ENCODE data around the gene CLRN2. TPM values are rescaled to one million over a fixed set of nuclear protein-coding genes. Genes with fewer than 3 reads are reported as not detected.
"Not testable (repeated sequence)": the region's sequence is repeated elsewhere in the genome, so short reads cannot be mapped to it uniquely, and the experiment has no call there.

Gene CLRN2
- total and polyA plus RNA-seq, 3 donors from 2014 or later = not detected

GRCh38 chr4:17535906-17536305 lies 20.9 kb downstream of the CLRN2 start:
- intact Hi-C loops (cut with DNase I; ENCODE audit: low total_unique reads) = no loop called here
- H3K27me3 ChIP-seq = no peaks in the 10 kb centered on the region
- no peak overlapping the region for H3K4me3 ChIP-seq
- no peak overlapping the region for H3K27ac ChIP-seq
- H3K9me3 ChIP-seq = no peaks in the 10 kb centered on the region
- peak; percentile 78 for DNase-seq
- no peaks in the 10 kb centered on the region for H3K36me3 ChIP-seq (ENCODE audit: low read depth, missing control alignments)
- WGBS, 2 donors = 69 to 85% methylated on average over 3 of the region's 3 CpGs
- no peak for TF ChIP-seq POLR2A (IDR thresholded peaks at IDR 0.05)
- no peak for TF ChIP-seq CTCF (IDR thresholded peaks at IDR 0.05)
- H3K4me1 ChIP-seq = no peaks in the 10 kb centered on the region

GRCh38 chr4:17537060-17537459 lies 22.1 kb downstream of the CLRN2 start:
- H3K4me3 ChIP-seq; DNase-seq; H3K9me3 ChIP-seq; H3K27me3 ChIP-seq; H3K4me1 ChIP-seq; H3K27ac ChIP-seq; intact Hi-C loops (cut with DNase I; ENCODE audit: low total_unique reads); H3K36me3 ChIP-seq (ENCODE audit: low read depth, missing control alignments): not testable (repeated sequence)
- 84 to 88% methylated on average over 6 of the region's 6 CpGs for WGBS, 2 donors

- Histone ChIP-seq H3K36me3 (ENCODE audit: low read depth, missing control alignments) (no peaks in the 10 kb centered on the region), H3K4me1 (no peaks in the 10 kb centered on the region), H3K9me3 (no peaks in the 10 kb centered on the region), H3K27ac (no peak overlapping the region), H3K27me3 (no peaks in the 10 kb centered on the region), H3K4me3 (no peak overlapping the region)
- 53 to 57% methylated on average over 6 of the region's 6 CpGs for WGBS, 2 donors
- no peak for DNase-seq
- no peak for TF ChIP-seq CTCF (IDR thresholded peaks at IDR 0.05)
- TF ChIP-seq POLR2A (IDR thresholded peaks at IDR 0.05) = no peak
- intact Hi-C loops (cut with DNase I; ENCODE audit: low total_unique reads) = no loop called here
Observed at GRCh38 chr4:17544205-17544604, 29.2 kb downstream of the CLRN2 start.

- Histone ChIP-seq H3K36me3 (ENCODE audit: low read depth, missing control alignments) (no peaks in the 10 kb centered on the region), H3K4me3 (no peak overlapping the region), H3K4me1 (no peaks in the 10 kb centered on the region), H3K27me3 (no peaks in the 10 kb centered on the region), H3K9me3 (no peaks in the 10 kb centered on the region), H3K27ac (no peak overlapping the region)
- no peak for DNase-seq
- 36 to 59% methylated on average over 2 to 3 of the region's 3 CpGs for WGBS, 2 donors
- TF ChIP-seq POLR2A (IDR thresholded peaks at IDR 0.05) = no peak
- TF ChIP-seq CTCF (IDR thresholded peaks at IDR 0.05) = no peak
- intact Hi-C loops (cut with DNase I; ENCODE audit: low total_unique reads) = loop anchor here (5.0 kb wide), 1 partner anchor 92 kb away; no protein-coding TSS in a partner anchor
Observed at GRCh38 chr4:17544831-17545234, 29.9 kb downstream of the CLRN2 start.

GRCh38 chr4:17545374-17546140 lies 30.6 kb downstream of the CLRN2 start:
- H3K27me3 ChIP-seq = no peaks in the 10 kb centered on the region
- H3K9me3 ChIP-seq = no peaks in the 10 kb centered on the region
- TF ChIP-seq CTCF (IDR thresholded peaks at IDR 0.05) (no peak), POLR2A (IDR thresholded peaks at IDR 0.05) (no peak)
- no peak overlapping the region for H3K4me3 ChIP-seq
- 61 to 69% methylated on average over 11 of the region's 11 CpGs for WGBS, 2 donors
- no peaks in the 10 kb centered on the region for H3K36me3 ChIP-seq (ENCODE audit: low read depth, missing control alignments)
- DNase-seq = no peak
- H3K4me1 ChIP-seq = no peaks in the 10 kb centered on the region
- intact Hi-C loops (cut with DNase I; ENCODE audit: low total_unique reads) = loop anchor here (5.0 kb wide), 1 partner anchor 92 kb away; no protein-coding TSS in a partner anchor
- H3K27ac ChIP-seq = no peak overlapping the region
